Muscle layer of colon (tissue), 2 donors: Measurements from ENCODE around the gene CCDC197.
A peak's percentile ranks its signal among the peaks of the same experiment; 100 is the strongest.

Experiments
- H3K27ac ChIP-seq: one replicate; pipeline ENCODE4 v1.7.0; 2013; ENCODE audit warnings: low read depth, mild to moderate bottlenecking, low read length, moderate library complexity
- H3K27me3 ChIP-seq, 2 donors: one replicate each; pipeline ENCODE4 v1.7.0; 2013; ENCODE audit warnings: low read length in 2 of 2, mild to moderate bottlenecking in 2 of 2; ENCODE audit not compliant: insufficient read depth in 2 of 2, control insufficient read depth in 1 of 2
- H3K36me3 ChIP-seq: one replicate; pipeline ENCODE4 v1.7.0; 2013; ENCODE audit warnings: mild to moderate bottlenecking, low read length; ENCODE audit not compliant: insufficient read depth
- H3K4me1 ChIP-seq: one replicate; pipeline ENCODE4 v1.7.0; 2013; ENCODE audit warnings: mild to moderate bottlenecking, low read length; ENCODE audit not compliant: insufficient read depth
- H3K4me3 ChIP-seq, 2 donors: one replicate each; pipeline ENCODE4 v1.7.0; 2013; ENCODE audit warnings: low read length in 2 of 2, low read depth in 1 of 2, mild to moderate bottlenecking in 1 of 2, moderate library complexity in 1 of 2
- H3K9ac ChIP-seq: one replicate; pipeline ENCODE4 v1.7.0; 2013; ENCODE audit warnings: low read length
- H3K9me3 ChIP-seq: one replicate; pipeline ENCODE4 v1.7.0; 2013; ENCODE audit warnings: mild to moderate bottlenecking, low read length
- donor health status: abdominal sarcoma.
- donor health status: Adenocarcinoma of cecum.

Gene CCDC197

DNA sequence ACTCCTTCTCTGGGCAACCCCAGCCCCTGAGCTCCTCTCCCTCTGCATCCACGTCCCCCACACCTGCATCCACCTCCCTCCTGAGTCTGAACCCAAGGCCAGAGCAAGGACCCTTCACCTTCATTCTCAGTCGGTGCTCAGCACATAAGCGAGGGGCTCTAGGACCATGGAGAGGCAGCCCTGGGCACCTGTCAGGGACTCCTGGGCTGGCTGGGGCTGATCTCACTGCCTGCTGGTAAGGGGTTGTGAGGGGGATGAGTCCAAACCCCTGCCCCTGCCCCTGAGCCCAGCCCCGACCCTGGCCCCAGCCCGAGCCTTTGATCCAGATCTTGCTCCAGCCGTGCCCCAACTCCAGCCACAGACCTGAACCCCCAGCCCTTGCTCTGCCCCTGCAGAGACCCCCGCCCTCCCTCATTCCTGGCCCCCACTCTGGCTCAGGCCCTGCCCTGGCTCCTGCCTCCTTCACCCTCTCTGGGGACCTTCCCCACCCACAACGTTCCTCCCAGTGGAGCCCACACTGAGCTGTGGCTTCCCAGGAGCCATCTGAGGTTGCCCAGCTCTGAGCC is 888 bp upstream of the CCDC197 start:
- no peaks in the 10 kb centered on the region for H3K9me3 ChIP-seq

DNA sequence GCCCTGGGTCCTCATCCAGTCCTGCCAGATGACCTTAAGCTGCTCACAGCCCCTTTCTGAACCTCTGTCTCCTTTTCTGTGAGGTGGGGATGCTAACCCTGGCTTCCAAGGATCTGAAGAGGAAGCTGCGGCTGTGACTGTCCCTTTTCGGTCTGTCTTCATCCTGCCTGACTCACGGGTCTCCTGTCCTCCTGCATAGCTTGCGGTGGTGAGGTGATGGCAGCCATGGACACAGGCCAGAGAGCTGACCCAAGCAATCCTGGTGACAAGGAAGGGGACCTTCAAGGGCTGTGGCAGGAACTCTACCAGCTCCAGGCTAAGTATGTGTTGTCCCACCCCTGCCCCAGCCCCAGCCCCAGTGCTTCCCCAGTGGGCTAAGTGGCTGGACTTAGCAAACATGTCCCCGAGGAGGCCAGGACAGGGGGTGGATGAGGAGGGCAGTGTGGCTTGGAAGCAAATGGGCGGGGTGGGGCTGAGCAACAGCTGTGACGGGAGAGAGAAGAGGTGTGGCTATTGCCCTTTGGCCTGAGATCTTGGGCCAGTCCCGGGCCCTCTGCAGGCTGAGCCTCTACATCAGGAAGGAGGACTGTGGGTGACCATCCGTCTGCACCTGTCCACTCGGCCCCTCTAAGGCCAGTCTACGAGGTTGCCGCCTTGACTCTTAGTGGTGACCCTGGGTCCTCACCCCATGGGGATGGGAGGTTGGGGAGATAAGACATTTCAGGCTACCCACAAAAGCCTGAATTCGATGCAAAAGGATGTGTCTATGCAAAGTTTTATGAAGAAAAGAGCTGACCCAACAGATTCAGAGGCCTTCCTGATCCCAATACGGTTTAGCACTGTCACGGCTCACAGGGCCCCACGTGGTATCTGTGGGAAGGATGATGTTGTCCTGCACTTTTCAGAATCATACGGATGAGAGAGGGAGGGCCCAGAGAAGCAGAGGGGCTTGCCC is 1.1 kb downstream of the CCDC197 start:
- H3K27ac ChIP-seq, result no peak overlapping the region
- H3K9ac ChIP-seq, result no peak overlapping the region
- no peak overlapping the region for H3K4me3 ChIP-seq
- H3K36me3 ChIP-seq, result no peaks in the 10 kb centered on the region
- H3K9me3 ChIP-seq, result no peaks in the 10 kb centered on the region
- peaks cover 24% of the 10 kb centered on the region for H3K4me1 ChIP-seq
- no peaks in the 10 kb centered on the region for H3K27me3 ChIP-seq

More for the DNA sequence above, 888 bp upstream of the CCDC197 start:
- no peaks in the 10 kb centered on the region for H3K27me3 ChIP-seq
- H3K9ac ChIP-seq, result no peak overlapping the region
- H3K27ac ChIP-seq, result peak overlapping the region; percentile 73
- H3K4me3 ChIP-seq, result no peak overlapping the region
- no peaks in the 10 kb centered on the region for H3K36me3 ChIP-seq
- peaks cover 20% of the 10 kb centered on the region for H3K4me1 ChIP-seq

DNA sequence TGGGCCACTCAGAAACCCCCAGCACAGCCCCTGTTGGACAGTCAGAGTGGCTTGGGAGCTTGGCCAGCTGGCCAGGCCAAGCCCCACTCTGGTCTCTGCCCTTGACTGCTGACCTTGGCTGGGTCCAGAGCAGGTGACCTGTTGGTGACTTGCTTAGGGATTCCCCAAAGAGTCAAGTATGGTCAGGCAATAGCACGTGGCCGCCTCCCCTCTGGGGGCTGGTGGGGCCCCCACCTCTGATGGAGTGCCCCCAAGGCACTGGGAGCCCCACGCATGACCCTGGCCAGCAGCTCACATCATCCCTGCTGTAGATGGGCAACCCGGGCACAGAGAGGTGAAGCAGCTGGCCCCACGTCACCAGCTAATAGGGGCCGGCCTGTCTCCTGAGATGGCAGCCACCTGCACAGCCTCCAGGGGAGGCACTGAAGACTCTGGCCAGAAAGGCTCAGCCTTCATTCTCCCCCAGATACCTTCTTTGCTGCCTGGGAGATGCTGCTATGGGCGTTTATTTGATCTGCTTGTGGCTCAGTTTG is 1.8 kb downstream of the CCDC197 start:
- Histone ChIP-seq H3K4me1 (peaks cover 24% of the 10 kb centered on the region), H3K4me3 (no peak overlapping the region)

DNA sequence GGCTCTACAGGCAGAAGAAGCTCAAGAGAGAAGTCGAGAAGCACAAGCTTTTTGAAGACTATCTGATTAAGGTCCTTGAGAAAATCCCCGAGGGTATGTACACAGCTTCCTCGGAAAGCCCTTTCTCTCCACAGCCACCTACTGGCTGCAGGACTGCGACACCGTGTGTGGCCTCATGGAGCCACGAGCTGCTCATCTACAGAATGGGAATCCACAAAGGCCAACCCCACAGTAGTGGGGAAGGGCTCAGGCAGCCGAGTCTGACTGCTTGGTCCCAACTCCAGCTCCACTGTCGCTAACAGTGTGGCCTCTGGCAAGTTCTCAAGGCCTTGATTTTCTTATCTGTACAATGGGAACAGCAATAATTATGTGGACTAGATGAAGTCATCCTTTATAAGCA is 2.5 kb downstream of the CCDC197 start:
- Histone ChIP-seq H3K27ac (no peak overlapping the region), H3K4me1 (peaks cover 22% of the 10 kb centered on the region), H3K36me3 (no peaks in the 10 kb centered on the region), H3K27me3 (no peaks in the 10 kb centered on the region), H3K9ac (no peak overlapping the region), H3K4me3 (no peak overlapping the region), H3K9me3 (no peaks in the 10 kb centered on the region)

More for the DNA sequence above, 1.8 kb downstream of the CCDC197 start:
- H3K27ac ChIP-seq, result no peak overlapping the region
- no peaks in the 10 kb centered on the region for H3K9me3 ChIP-seq
- H3K9ac ChIP-seq, result no peak overlapping the region
- no peaks in the 10 kb centered on the region for H3K36me3 ChIP-seq
- H3K27me3 ChIP-seq, result no peaks in the 10 kb centered on the region

DNA sequence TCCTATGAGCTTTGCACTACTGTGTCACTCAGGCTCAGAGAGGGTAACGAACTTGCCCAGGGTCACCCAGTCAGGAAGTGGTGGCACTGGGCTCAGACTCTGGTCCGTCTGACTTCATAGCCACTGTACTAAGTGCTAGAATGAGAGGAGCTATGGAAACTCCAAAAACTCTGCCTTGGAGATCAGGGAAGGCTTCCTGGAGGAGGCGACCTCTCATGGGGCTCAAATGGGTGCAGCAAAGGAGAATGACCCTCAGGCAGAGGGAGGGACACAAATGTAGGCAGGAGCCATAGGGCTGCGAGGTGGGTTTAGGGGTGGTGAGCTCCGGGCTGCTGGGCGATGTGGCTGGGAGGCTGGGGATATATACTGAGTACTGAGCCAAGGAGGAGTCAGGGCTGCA is 3.2 kb downstream of the CCDC197 start:
- H3K27me3 ChIP-seq, result no peaks in the 10 kb centered on the region
- no peaks in the 10 kb centered on the region for H3K9me3 ChIP-seq
- no peak overlapping the region for H3K9ac ChIP-seq
- no peak overlapping the region for H3K27ac ChIP-seq
- no peaks in the 10 kb centered on the region for H3K36me3 ChIP-seq
- H3K4me1 ChIP-seq, result peaks cover 15% of the 10 kb centered on the region
- no peak overlapping the region for H3K4me3 ChIP-seq

DNA sequence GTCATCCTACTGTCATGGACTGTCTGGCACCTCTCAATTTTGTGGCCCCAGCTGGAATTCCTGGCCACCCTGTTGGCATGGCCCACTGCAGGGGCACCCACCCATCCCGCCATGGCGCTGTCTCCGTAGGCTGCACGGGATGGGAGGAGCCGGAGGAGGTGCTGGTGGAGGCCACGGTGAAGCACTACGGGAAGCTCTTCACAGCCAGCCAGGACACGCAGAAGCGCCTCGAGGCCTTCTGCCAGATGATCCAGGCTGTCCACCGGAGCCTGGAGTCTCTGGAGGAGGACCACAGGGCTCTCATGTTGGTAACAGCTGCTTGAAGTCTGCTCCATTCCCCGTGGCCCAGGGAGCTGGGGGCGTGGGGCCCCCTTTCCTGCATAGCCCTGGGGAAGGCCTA is 3.9 kb downstream of the CCDC197 start:
- H3K9me3 ChIP-seq, result no peaks in the 10 kb centered on the region
- peaks cover 8% of the 10 kb centered on the region for H3K4me1 ChIP-seq
- peak overlapping the region; percentile 22 for H3K27ac ChIP-seq
- H3K36me3 ChIP-seq, result no peaks in the 10 kb centered on the region
- peak overlapping the region in 1 of 2 donors; percentile 39 for H3K4me3 ChIP-seq
- no peak overlapping the region for H3K9ac ChIP-seq
- H3K27me3 ChIP-seq, result no peaks in the 10 kb centered on the region

DNA sequence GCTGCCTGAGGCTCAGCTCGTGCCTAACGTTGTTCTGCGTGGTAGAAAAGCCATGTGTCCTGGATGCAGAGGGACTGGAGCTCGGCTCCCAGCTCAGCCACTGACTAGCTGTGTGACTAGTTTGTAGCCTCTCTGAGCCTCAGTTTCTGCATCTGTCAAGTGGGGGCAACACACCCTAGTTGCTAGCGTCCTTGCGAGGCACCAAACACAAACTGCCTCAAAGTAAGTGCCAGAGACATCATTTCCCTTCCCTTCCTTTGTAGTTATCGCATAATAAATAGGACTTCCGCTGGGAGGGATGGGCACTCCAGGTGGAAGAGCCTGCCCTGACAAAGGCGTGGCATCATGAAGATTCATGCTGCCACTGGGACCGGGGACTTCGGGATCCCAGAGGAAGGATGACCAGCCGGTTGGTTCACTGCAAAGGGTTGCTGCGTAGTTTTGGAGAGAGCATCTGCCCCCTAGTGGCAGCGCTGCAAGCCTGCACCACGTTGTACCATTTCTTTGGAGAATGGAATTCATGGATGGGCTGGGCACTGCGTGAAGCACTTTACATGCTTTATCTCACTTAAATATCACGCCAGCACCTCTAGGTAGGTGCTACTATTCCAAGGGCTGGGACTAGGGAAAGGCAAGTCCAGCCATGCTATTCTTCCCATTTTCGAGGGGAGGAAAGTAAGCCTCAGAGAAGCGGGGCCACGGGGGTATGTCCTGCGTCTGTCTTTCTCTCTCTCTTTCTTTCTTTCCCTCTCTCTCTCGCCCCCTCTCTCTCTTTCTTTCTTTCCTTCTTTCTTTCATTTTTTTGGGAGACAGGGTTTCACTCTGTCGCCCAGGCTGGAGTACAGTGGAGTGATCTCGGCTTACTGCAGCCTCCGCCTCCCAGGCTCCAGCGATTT is 4.6 kb downstream of the CCDC197 start:
- Histone ChIP-seq H3K4me3 (peak overlapping the region in 1 of 2 donors; percentile 39), H3K9ac (no peak overlapping the region), H3K36me3 (no peaks in the 10 kb centered on the region), H3K27ac (peak overlapping the region; percentile 22), H3K27me3 (no peaks in the 10 kb centered on the region), H3K9me3 (no peaks in the 10 kb centered on the region), H3K4me1 (peaks cover 6% of the 10 kb centered on the region)

DNA sequence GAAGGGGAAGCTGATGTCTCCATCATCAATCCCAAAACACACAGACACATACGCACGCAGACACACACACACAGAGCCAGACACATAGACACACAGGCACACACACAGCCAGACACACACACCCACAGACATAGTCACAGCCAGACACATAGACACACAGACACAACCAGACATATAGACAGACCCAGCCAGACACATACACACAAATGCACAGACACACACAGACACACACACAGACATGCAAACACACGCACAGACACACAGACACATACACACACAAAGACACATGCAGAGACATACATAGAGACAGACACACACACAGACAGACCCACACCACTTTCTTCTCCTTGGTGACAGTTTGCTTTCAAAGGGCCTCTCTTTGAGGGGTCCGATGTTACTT is 6.3 kb downstream of the CCDC197 start:
- no peak overlapping the region for H3K4me3 ChIP-seq
- H3K9me3 ChIP-seq, result no peaks in the 10 kb centered on the region
- no peaks in the 10 kb centered on the region for H3K27me3 ChIP-seq
- no peak overlapping the region for H3K9ac ChIP-seq
- peaks cover 6% of the 10 kb centered on the region for H3K4me1 ChIP-seq
- no peaks in the 10 kb centered on the region for H3K36me3 ChIP-seq
- no peak overlapping the region for H3K27ac ChIP-seq

DNA sequence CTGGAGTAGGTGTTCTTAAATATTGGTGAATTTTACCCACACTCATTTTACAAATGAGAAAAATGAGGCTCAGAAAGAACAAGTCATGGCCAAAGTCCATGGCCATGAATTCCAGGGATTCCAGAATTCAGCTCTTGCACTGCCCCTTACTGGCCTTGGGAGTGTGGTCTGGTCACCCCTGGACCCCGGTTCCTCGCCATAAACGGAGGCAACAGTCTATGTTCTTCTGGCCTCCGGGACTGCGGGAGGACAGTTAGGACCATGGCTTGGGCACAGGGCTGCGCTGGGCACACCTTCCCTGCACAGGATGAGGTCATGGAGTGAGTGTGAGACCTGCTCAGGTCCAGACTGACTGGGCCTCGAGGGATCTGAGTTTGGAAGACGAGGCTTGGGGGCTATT is 6.9 kb downstream of the CCDC197 start:
- H3K9ac ChIP-seq, result no peak overlapping the region
- no peaks in the 10 kb centered on the region for H3K9me3 ChIP-seq
- H3K27ac ChIP-seq, result no peak overlapping the region
- H3K36me3 ChIP-seq, result no peaks in the 10 kb centered on the region
- H3K27me3 ChIP-seq, result no peaks in the 10 kb centered on the region
- peaks cover 6% of the 10 kb centered on the region for H3K4me1 ChIP-seq
- H3K4me3 ChIP-seq, result no peak overlapping the region

DNA sequence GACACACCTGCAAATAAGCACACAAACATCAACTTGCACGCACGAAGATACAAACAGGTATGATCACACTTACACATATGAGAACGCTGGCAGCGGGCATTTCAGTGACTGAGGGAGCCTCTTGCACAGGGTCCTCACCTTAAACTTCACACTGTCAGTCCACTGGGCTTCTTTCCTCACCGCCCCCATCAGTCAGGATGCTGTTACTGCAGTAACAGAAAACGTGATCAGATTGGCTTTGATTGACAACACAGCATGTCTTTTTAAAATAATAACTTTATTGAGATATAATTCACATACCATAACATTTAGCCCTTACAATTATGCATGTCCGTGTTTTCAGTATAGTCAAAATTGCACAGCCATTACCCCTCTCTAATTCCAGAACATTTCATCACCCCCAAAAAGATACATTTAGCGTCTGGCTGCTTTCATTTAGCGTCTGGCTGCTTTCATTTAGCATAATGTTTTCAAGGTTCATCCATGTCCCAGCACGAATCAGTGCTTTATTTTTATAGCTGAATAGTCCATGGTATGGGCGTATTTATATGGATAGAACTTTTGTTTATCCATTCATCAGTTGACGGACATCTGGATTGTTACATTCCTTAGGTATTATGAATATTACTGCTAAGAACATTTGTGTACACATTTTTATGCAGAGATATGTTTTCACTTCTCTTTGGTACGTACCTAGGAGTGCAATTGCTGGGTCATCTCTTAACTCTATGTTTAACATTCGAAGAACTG is 8.4 kb downstream of the CCDC197 start:
- no peak overlapping the region for H3K9ac ChIP-seq
- peaks cover 6% of the 10 kb centered on the region for H3K4me1 ChIP-seq
- H3K36me3 ChIP-seq, result no peaks in the 10 kb centered on the region
- H3K27ac ChIP-seq, result no peak overlapping the region
- H3K9me3 ChIP-seq, result no peaks in the 10 kb centered on the region
- H3K4me3 ChIP-seq, result no peak overlapping the region
- no peaks in the 10 kb centered on the region for H3K27me3 ChIP-seq
